Endothelial cell of umbilical vein (primary cell): ENCODE measurements around the gene EP400. TPM values are rescaled to one million over a fixed set of nuclear protein-coding genes. Genes with fewer than 3 reads are reported as not detected.

Experiments
- BruUV-seq: library from RNA; stranded (reverse); fragments of 400-500 nt; replicated peaks from 2 replicates; lab custom pipeline; 2021; lab: Mats Ljungman, UMichigan
- CTCF ChIA-PET: fragments of 300-600, 350-600 bp; sonication (Branson Sonifier 250); formaldehyde crosslinking; loops from one replicate; lab custom pipeline; 2021; ENCODE audit warnings: antibody characterized with exemption, inconsistent platforms; lab: Charles Lee
- POLR2A ChIA-PET: fragments of 300-600, 350-600 bp; sonication (Branson Sonifier 250); formaldehyde crosslinking; loops from one replicate; lab custom pipeline; 2021; ENCODE audit warnings: antibody characterized with exemption, inconsistent platforms; lab: Charles Lee
- DNase-seq: peaks from one replicate; pipeline ENCODE4 v3.0.0-alpha.2; 2011; ENCODE audit warnings: low read depth, low spot score
- FAIRE-seq: peaks from 2 replicates; lab custom pipeline; 2011; peaks lifted over from hg19 to GRCh38; lab: Jason Lieb, UNC
- H2AFZ ChIP-seq: 2 replicates; pipeline ENCODE4 v1.6.0; 2012; ENCODE audit warnings: low read depth, low read length, control low read depth, inconsistent platforms
- H3K27ac ChIP-seq: 2 replicates; pipeline ENCODE4 v1.5.1; 2011; ENCODE audit warnings: low read depth, mild to moderate bottlenecking, control low read depth, low read length, moderate library complexity; ENCODE audit not compliant: insufficient read depth
- H3K27me3 ChIP-seq, 2 experiments: 2 replicates each; pipeline versions ENCODE4 v1.6.0 to v1.6.1; 2011; ENCODE audit warnings: low read length in 2 of 2, mixed read lengths in 1 of 2; ENCODE audit not compliant: control insufficient read depth in 2 of 2, insufficient read depth in 2 of 2
- H3K36me3 ChIP-seq, 2 experiments: 2 replicates in 1 of 2; 3 replicates in 1 of 2; pipeline ENCODE4 v1.5.1; 2011; ENCODE audit warnings: low read length in 2 of 2, mild to moderate bottlenecking in 1 of 2, moderate library complexity in 1 of 2; ENCODE audit not compliant: control insufficient read depth in 2 of 2, insufficient read depth in 2 of 2; ENCODE audit errors: extremely low read depth in 1 of 2
- H3K4me1 ChIP-seq: 3 replicates; pipeline ENCODE4 v1.5.1; 2011; ENCODE audit warnings: mild to moderate bottlenecking, low read length; ENCODE audit not compliant: control insufficient read depth, insufficient read depth; ENCODE audit errors: extremely low read depth
- H3K4me2 ChIP-seq: 2 replicates; pipeline ENCODE4 v1.6.1; 2011; ENCODE audit warnings: low read length, control low read depth, mixed read lengths; ENCODE audit not compliant: insufficient read depth
- H3K4me3 ChIP-seq, 3 experiments: fragments of 200-600 bp in 1 of 3; sonication (generic), shearing (Covaris generic) in 1 of 3; replicated peaks in 1 of 3; 2 replicates each; pipeline ENCODE4 v1.5.1; 2011 to 2016; ENCODE audit warnings: control low read depth in 3 of 3, low read length in 3 of 3, mild to moderate bottlenecking in 2 of 3, inconsistent platforms in 1 of 3, low read depth in 1 of 3, moderate library complexity in 1 of 3; ENCODE audit not compliant: insufficient read depth in 1 of 3
- H3K79me2 ChIP-seq: 2 replicates; pipeline ENCODE4 v1.6.0; 2012; ENCODE audit warnings: low read length, inconsistent platforms; ENCODE audit not compliant: control insufficient read depth, insufficient read depth
- H3K9ac ChIP-seq: replicated peaks from 2 replicates; pipeline ENCODE3; 2011; ENCODE audit warnings: low read length, control low read depth; ENCODE audit not compliant: insufficient read depth; ENCODE audit errors: extremely low read depth
- H3K9me1 ChIP-seq: replicated peaks from 3 replicates; pipeline ENCODE4 v1.6.0; 2011; ENCODE audit warnings: mild to moderate bottlenecking, low read length; ENCODE audit not compliant: control insufficient read depth, insufficient read depth; ENCODE audit errors: extremely low read depth
- H3K9me3 ChIP-seq: replicated peaks from 2 replicates; pipeline ENCODE4 v1.5.1; 2012; ENCODE audit warnings: low read length, inconsistent platforms; ENCODE audit not compliant: control insufficient read depth, insufficient read depth
- H4K20me1 ChIP-seq: replicated peaks from 2 replicates; pipeline ENCODE3; 2011; ENCODE audit warnings: mild to moderate bottlenecking, low read length; ENCODE audit not compliant: control insufficient read depth, insufficient read depth; ENCODE audit errors: extremely low read depth
- EZH2 ChIP-seq: IDR thresholded peaks from 2 replicates; pipeline ENCODE4 v1.6.1; 2012; ENCODE audit warnings: borderline replicate concordance, low read depth, mild to moderate bottlenecking, moderate library complexity, low read length, inconsistent platforms; ENCODE audit not compliant: severe bottlenecking
- FOS ChIP-seq: IDR thresholded peaks from 2 replicates; pipeline ENCODE4 v1.6.1; 2011; ENCODE audit warnings: mild to moderate bottlenecking, low read length, moderate library complexity, borderline replicate concordance; ENCODE audit not compliant: insufficient read depth
- GATA2 ChIP-seq: IDR thresholded peaks from 2 replicates; pipeline ENCODE4 v1.7.0; 2011; ENCODE audit warnings: low read depth, mild to moderate bottlenecking, moderate library complexity, mixed read lengths, low read length; ENCODE audit not compliant: insufficient read length, insufficient read depth
- JUN ChIP-seq: IDR thresholded peaks from 2 replicates; pipeline ENCODE4 v1.6.1; 2011; ENCODE audit warnings: borderline replicate concordance, low read depth; ENCODE audit not compliant: insufficient read length, insufficient read depth
- MYC ChIP-seq: IDR thresholded peaks from one replicate; pipeline ENCODE4 v1.6.1; 2011; ENCODE audit warnings: mild to moderate bottlenecking, low read depth, low read length
- POLR2A ChIP-seq: IDR thresholded peaks from 2 replicates; pipeline ENCODE4 v1.6.1; 2012; ENCODE audit warnings: low read depth, mild to moderate bottlenecking, control low read depth, low read length
- POLR2AphosphoS5 ChIP-seq: IDR thresholded peaks from 2 replicates; pipeline ENCODE4 v1.6.1; 2012; ENCODE audit warnings: low read depth, mild to moderate bottlenecking, control low read depth, low read length, moderate library complexity; ENCODE audit not compliant: insufficient read depth
- dilution Hi-C: fragments of 300-500 bp; cut with MboI; formaldehyde crosslinking; loops from one replicate; pipeline ENCODE4 v1.15.0; 2019; ENCODE audit warnings: low sequenced_read_pairs; ENCODE audit not compliant: extremely low pct_ligation_motif_present
- intact Hi-C: fragments of 100-400 bp; cut with micrococcal nuclease; formaldehyde crosslinking; loops from one replicate; pipeline ENCODE4 v1.10.0; 2022
- polyA plus RNA-seq, 4 experiments: library from polyadenylated mRNA; depleted of rRNA in 3 of 4; stranded (reverse) in 3 of 4; unstranded in 1 of 4; fragments of >200 nt; gene quantifications; 2 replicates each; pipeline versions ENCODE4 v1.2.1 to v1.2.3, GENCODE V29; 2011 to 2012; ENCODE audit warnings: missing spikeins in 1 of 4
- total RNA-seq: library from RNA; stranded (reverse); gene quantifications from 2 replicates; pipeline ENCODE4 v1.2.3, GENCODE V29; 2021
- TF ChIP-seq, protein P1 (sequence below): IDR thresholded peaks from 2 replicates; pipeline ENCODE4 v1.6.1; 2011; ENCODE audit not compliant: insufficient read depth, insufficient read length
- TF ChIP-seq, protein P2 (sequence below), 2 donors: IDR thresholded peaks; 1 replicate in 1 of 2; 2 replicates in 1 of 2; pipeline ENCODE4 v1.5.1; 2011; ENCODE audit warnings: low read length in 2 of 2, mild to moderate bottlenecking in 2 of 2, moderate library complexity in 2 of 2, control low read depth in 1 of 2, inconsistent platforms in 1 of 2, low read depth in 1 of 2; ENCODE audit not compliant: insufficient read depth in 1 of 2; ENCODE audit errors: extremely low read depth in 1 of 2

Gene EP400
- total and polyA plus RNA-seq, 2 donors (not counting 3 experiments of a cell fraction or from before 2014, with no cell fraction given) = 9.0 to 57.7 TPM

DNA sequence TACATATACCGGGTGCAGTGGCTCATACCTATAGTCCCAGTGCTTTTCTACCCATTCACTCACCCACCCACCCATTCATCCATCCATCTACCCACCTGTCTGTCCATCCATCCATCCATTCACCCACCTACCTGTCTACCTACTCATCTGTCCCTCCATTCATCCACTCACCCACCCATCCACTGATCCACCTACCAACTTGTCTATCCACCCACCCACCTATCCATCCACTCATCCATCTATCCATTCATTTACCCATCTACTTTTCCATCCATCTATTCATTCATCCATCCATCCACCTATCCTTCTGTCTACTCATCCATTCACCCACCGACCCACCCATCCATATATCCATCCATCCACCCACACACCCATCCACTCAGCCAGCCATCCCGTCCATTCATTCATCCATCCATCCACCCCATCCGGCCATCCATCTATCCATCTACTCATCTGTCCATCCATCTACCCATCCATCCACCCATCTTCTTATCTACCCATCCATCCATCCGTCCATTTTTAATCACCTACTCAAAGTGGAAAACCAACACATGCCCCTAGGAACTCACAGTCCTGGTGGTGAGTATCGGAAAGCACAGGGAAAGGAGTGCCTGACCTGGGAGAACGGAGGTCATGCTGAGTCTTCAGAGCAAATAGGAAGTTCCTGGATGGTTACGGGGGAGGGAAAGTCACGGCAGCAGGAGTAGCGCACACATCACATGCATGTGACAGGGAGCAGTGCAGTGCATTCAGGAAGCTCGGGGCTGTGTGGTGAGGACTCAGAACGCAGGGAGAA is 174.4 kb downstream of the EP400 start:
- CTCF ChIA-PET = interaction anchor here (1.1 kb wide), 1 partner anchor 30 kb away, joined by 3 read pairs; no protein-coding TSS in a partner anchor
- Histone ChIP-seq H3K79me2 (no peaks in the 10 kb centered on the region), H3K36me3 (peaks cover 3 to 31% of the 10 kb centered on the region in 2 experiments)

More for the DNA sequence above, 174.4 kb downstream of the EP400 start:
- no peaks in the 10 kb centered on the region for H3K27me3 ChIP-seq
- no peaks in the 10 kb centered on the region for H4K20me1 ChIP-seq
- no peak overlapping the region for H3K4me3 ChIP-seq
- H3K27ac ChIP-seq = no peak overlapping the region
- no peak overlapping the region for H2AFZ ChIP-seq
- TF ChIP-seq JUN = no peak
- TF ChIP-seq FOS = no peak
- no peak for TF ChIP-seq GATA2
- TF ChIP-seq, protein P1, sequence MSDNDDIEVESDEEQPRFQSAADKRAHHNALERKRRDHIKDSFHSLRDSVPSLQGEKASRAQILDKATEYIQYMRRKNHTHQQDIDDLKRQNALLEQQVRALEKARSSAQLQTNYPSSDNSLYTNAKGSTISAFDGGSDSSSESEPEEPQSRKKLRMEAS = no peak
- no peak for TF ChIP-seq EZH2
- TF ChIP-seq, protein P2, sequence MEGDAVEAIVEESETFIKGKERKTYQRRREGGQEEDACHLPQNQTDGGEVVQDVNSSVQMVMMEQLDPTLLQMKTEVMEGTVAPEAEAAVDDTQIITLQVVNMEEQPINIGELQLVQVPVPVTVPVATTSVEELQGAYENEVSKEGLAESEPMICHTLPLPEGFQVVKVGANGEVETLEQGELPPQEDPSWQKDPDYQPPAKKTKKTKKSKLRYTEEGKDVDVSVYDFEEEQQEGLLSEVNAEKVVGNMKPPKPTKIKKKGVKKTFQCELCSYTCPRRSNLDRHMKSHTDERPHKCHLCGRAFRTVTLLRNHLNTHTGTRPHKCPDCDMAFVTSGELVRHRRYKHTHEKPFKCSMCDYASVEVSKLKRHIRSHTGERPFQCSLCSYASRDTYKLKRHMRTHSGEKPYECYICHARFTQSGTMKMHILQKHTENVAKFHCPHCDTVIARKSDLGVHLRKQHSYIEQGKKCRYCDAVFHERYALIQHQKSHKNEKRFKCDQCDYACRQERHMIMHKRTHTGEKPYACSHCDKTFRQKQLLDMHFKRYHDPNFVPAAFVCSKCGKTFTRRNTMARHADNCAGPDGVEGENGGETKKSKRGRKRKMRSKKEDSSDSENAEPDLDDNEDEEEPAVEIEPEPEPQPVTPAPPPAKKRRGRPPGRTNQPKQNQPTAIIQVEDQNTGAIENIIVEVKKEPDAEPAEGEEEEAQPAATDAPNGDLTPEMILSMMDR (IDR thresholded peaks at IDR 0.05; ENCODE audit: extremely low read depth in 1 of 2, insufficient read depth in 1 of 2, low read depth in 1 of 2, low read length in 2 of 2) = no peak
- TF ChIP-seq MYC = no peak
- TF ChIP-seq POLR2AphosphoS5 = no peak
- TF ChIP-seq POLR2A = no peak
- DNase-seq = no peak
- no peak overlapping the region for H3K4me2 ChIP-seq
- POLR2A ChIA-PET = no interaction called here
- no peaks in the 10 kb centered on the region for H3K9me3 ChIP-seq
- no peaks in the 10 kb centered on the region for H3K9me1 ChIP-seq
- BruUV-seq = no TSS peak
- H3K4me1 ChIP-seq = no peaks in the 10 kb centered on the region
- FAIRE-seq = no peak
- dilution Hi-C loops (no loop called here), intact Hi-C loops (no loop called here)
- no peak overlapping the region for H3K9ac ChIP-seq
